Right hindlimb (tissue), 1 donor: ENCODE results near the gene SPINK6.

Experiments
- DNase-seq: peaks from one replicate; pipeline ENCODE4 v3.0.0-alpha.2; 2018

SPINK6 gene

GRCh38 chr5:148202531-148203203 lies at the start of gene SPINK6:
Gene SPINK6, plus strand, starts transcription at chr5:148203042. Its CDS starts 55 bp downstream, at chr5:148203097.
- no peak for DNase-seq

GRCh38 chr5:148156609-148157008 lies 46.2 kb upstream of the SPINK6 start:
- DNase-seq: no peak

GRCh38 chr5:148162038-148162437 lies 40.8 kb upstream of the SPINK6 start:
- DNase-seq: no peak

DNA sequence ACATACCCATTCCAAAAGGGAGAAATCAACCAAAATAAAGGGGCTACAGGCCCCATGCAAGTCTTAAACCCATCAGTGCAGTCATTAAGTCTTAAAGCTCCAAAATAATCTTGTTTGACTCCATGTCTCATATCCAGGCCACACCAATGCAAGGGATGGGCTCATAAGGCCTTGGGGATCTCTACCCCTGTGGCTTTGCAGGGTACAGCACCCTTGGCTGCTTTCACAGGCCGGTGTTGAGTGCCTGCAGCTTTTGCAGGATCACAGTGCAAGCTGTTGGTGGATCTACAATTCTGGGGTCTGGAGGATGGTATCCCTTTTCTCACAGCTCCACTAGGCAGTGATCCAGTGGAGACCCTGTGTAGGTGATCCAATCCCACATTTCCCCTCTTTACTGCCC lies 39.5 kb upstream of the SPINK6 start:
- DNase-seq: no peak

GRCh38 chr5:148166550-148167283 lies 36.1 kb upstream of the SPINK6 start:
- no peak for DNase-seq

DNA sequence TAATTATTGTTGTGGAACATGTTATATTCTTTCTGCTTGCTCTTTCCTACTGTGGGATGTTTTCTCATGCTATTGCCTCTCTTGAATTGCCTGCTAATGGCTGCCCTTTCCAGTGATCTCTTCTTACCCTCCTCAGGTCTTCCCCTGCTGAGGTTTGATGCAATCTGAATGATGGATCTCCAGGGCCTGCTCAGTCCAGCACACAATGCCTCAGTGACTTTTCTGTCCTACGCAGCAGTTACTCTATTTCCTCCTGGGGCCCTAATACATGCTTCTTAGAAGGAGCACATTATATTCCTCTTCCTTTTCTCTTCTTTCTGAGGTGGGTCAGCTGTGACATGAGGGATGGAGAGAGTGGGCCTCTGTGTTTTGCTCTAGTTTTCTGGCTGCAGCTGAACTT lies 34.6 kb upstream of the SPINK6 start, which contains the start of gene SPINK14:
Gene SPINK14 (plus strand): TSS at position 301 of the 400 bp plus-strand sequence. CDS start 1,187 bp downstream, outside the sequence.
- no peak for DNase-seq

DNA sequence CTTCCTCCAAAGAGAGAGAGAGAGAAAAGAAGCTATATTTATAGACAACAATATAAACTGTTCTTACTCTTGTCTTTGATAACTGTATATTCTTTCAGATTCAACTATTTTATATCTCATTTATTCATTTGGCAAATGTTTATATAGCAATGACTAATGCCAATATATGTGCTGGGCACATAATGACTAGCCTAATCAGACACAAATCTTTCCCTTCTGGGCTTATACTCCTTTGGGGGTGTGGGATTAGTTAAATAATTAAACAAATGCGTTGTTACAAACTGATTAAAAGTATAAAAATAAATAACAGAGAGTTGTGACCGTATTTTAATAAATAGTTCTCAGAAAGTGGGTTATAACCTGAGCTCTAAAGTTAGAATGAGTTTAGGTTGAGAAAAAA lies 30.5 kb upstream of the SPINK6 start:
- DNase-seq: no peak

DNA sequence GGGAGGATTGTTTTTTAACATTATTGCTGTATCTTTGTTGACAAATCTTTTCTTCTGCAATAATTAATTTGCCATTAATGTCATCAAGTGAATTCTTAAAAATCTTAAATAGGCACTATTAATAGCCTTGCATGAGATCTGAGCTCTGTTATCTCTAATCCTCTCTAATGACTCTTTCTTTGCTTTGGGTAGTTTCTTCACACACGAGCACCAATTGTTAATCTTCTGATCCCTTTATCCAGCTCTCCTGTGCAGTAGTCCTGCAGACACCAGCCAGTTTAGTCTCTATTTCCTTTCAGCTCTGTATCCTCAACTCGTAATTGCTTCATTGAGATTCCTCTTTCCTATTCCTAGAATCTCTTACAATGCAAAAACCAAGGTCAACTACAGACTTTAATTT lies 26.4 kb upstream of the SPINK6 start:
- no peak for DNase-seq

- no peak for DNase-seq
Measured at GRCh38 chr5:148177207-148177606, 25.6 kb upstream of the SPINK6 start.

- no peak for DNase-seq
Measured at GRCh38 chr5:148179234-148179824, 23.5 kb upstream of the SPINK6 start.

DNA sequence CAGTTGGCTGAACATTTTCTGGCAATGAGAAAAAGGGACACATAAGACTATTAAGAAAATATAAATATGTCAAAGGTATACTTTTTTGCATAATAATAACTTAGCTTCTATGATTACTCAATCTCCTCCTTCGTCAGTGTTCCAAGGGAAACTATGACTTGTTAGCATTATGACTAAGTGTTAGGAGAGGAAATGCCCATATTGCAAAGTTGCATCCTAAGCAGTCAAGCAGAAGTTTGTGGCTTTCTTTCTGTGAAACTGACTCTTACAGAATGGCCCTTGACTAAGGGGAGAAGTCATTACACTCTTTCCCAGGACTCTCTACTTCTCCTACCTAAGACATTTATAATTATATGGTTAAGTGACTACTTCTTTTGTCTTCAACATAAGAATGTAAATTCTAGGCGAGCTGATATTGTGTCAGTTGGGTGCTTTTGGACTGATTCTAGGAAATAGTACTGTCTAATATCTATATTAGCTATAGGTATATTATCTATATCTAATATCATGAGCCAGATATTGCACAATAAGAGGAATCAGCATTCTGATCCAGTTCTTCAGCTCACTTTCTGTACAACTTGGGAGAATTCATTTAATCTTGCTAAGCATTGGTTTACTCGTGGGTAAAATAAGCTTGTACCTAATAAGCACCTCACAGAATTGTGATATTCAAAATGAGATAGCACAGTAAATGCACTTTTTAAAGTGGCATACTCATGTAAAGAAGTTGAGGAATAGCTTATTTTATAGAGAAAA lies 16.4 kb upstream of the SPINK6 start:
- DNase-seq: no peak

DNA sequence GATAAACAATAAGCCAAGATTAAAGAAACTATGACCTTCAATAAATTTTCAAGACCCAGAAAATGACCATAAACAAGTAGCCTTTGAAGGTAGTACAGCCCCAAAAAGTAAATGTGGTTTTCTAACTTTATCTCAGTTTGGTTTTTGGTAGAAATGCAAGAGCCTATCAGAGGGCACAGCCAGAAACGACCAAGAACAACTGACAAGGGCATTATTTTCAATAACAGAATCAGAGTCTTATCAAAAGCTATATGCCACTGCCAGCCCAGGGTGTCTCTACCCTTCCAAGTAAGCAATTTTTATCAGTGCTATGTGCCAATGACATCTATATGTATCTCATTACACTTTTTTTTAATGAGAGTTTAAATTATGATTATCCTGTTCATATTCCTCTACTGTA lies 11.8 kb upstream of the SPINK6 start:
- DNase-seq: no peak

DNA sequence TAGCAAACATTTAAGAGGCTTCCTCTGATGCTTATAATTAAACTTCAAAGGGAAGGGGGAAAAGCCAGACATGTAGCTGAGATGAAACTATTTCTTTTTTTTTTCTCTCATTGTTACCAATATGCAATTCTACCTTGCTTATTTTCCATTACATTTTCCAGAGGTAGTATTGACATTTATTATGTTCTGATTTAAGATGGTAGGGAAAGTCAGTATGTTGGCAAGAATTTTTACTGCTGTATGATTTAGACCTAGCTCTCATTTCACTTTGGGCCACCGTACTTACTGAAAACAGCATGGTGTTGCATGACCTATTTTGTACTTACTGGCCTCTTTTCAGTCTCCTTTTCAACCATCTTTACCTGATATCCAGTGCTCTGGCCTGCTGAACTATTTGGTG lies 9.6 kb upstream of the SPINK6 start:
- no peak for DNase-seq

- no peak for DNase-seq
Measured at GRCh38 chr5:148201151-148201550, 1.7 kb upstream of the SPINK6 start.

DNA sequence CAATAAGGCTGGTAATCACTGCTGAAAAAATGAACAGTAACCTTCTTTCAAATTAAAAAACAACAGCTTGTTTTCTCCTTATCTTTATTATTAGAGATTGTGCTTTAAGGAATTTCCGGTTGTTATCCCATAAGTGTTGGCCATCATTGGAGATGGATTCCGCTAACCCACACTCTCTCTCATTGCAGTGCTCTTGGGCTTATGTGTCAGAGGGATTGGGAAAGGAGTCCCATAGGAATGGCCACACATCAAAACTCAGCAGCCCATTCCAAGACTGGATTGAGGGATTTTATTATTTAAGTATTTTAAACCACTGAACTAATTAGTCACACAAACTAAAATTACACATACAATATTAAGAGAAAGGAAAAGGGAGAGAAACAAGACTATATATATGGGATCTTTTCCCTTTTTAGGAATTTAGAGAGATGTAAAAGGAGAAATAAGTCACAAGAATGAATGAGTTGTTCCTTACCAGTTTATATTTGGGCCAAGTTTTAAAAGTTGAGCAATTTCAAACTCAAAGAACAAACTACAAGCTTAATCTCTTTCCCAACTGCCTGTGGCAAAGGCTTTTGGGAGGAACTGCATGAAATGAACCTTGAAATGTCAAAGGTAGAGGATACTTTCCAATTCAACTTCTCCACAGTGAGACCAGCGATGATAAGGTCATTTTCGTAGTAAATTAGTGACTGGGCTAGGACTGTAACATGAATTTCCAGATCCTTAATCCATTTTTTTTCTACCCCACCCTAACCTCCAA lies 2.4 kb downstream of the SPINK6 start:
- no peak for DNase-seq

DNA sequence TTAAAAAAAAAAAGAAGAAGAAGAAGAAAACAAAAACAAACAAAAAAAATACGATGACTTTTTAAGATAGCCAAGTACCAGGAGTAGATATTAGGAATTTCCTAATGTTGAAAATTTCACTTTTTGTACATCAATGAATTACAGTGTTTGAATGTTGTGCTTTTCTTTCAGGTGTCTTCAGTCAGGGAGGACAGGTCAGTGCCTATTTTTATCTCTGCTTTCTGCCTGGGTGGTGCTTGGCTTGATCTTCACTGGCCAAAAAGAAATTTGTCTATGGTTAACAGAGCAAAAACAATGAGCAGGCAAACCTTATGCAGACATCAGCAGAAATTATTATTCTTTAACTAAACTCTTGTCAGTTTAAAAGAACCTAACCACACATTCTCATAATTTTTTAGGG lies 3.0 kb downstream of the SPINK6 start:
- DNase-seq: no peak

DNA sequence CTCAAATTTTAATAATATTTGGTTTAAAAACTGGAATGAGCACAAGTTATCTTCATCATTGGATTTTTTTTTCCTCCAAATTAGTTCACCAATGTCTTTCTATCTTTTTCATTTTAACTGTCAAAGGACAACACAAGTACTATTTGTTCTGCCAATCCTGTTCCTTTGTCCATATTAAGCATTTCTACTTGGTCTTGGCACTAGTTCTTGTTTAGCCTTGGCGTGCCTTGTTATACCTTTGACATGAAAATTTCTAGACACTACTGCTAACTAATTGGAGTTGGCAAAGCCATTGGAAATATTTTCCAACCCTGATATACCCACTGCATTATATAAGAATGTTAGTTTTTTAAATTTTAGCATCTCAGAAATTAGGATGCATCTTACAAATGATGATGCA lies 3.8 kb downstream of the SPINK6 start:
- no peak for DNase-seq

DNA sequence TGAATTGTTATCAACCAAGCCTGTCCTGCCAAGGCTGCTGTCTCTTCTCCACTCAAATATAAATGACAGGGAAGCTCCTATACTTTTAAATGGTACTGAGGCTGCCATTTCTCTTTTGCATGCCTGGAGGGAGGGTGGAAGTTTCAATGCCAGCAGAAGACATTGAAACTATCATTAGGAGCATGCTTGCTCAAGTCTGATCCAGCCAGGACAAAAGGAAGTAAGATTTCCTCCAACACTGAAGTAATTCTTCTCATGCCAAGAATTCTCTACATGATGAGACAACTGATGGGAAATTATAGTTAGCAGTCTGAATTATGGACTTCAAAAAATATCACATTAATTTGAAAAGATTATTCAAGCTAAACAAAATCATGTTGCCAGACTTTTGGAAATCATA lies 5.4 kb downstream of the SPINK6 start:
- DNase-seq: no peak

DNA sequence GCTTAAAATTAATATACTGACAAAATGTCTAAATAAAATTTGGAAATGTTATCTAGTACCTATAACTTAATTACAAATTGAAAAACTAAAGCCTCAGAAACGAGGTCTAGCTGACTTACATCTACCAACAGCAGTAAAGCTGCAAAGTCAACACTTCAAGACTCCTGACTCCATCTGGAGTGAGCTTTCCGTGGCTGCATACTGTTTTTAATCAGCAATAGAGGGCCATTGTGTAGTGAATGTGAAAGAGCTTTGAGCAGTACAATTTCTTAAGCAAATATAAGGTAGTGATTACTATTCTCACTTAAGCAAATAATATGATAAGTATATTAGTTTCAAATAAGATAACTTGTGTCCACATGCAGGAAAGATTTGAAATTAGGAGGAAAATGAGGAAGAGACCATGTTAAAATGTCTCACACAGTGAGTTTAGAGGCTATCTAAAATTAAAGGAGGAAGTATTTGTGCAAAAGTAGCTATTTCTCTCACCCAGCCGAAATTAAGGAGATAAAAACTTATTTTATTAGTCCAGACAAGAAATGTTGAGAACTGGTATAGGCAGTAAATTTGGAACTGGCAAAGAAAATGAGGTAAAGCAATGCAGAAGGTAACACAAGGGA lies 6.4 kb downstream of the SPINK6 start:
- no peak for DNase-seq

DNA sequence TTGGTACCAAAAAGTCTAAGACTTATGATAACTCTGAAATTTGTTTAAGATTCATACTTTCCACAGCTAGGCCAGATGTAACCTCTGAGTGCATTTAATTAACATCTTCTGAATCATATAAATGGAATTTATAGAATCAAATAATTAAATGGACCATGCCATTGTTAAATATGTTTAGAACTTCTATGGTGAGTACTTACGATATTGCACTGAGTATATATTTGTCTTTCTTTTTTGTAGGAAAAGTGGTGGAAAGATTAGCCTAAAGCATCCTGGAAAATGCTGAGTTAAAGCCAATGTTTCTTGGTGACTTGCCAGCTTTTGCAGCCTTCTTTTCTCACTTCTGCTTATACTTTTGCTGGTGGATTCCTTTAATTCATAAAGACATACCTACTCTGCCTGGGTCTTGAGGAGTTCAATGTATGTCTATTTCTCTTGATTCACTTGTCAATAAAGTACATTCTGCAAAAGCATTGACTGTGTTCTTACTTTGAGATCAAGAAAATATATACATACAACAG lies 11.9 kb downstream of the SPINK6 start:
- DNase-seq: no peak

GRCh38 chr5:148221508-148221907 lies 18.7 kb downstream of the SPINK6 start:
- no peak for DNase-seq
